Heart right ventricle (tissue), 16 donors: ENCODE data around the gene EDAR. TPM values are rescaled to one million over a fixed set of nuclear protein-coding genes. Genes with fewer than 3 reads are reported as not detected.

ENCODE experiments used
- ATAC-seq, 8 donors: fragments of 200-7000 bp; cut with Tn5 transposase; one replicate each; pipeline ENCODE4 v1.9.1; 2020; ENCODE audit warnings: mild to moderate bottlenecking in 8 of 8, moderate library complexity in 8 of 8, moderate number of reproducible peaks in 1 of 8
- DNase-seq, 2 donors: peaks; one replicate each; pipeline ENCODE4 v3.0.0-alpha.2; 2020
- H3K27ac ChIP-seq, 10 donors: fragments of 200-600 bp; sonication (generic) in 2 of 10; one replicate each; pipeline versions ENCODE4 v1.5.0 to v1.8.0; 2020 to 2022; ENCODE audit warnings: mild to moderate bottlenecking in 3 of 10
- H3K27me3 ChIP-seq, 7 donors: fragments of 200-600 bp; one replicate each; pipeline ENCODE4 v1.8.0; 2021 to 2022; ENCODE audit warnings: mild to moderate bottlenecking in 2 of 7
- H3K36me3 ChIP-seq, 9 donors: fragments of 200-600 bp; sonication (generic) in 1 of 9; one replicate each; pipeline versions ENCODE4 v1.5.0 to v1.8.0; 2020 to 2022; ENCODE audit warnings: mild to moderate bottlenecking in 2 of 9
- H3K4me1 ChIP-seq, 9 donors: fragments of 200-600 bp; sonication (generic) in 1 of 9; one replicate each; pipeline versions ENCODE4 v1.5.0 to v1.8.0; 2020 to 2022; ENCODE audit warnings: mild to moderate bottlenecking in 4 of 9
- H3K4me3 ChIP-seq, 10 donors: fragments of 200-600 bp; sonication (generic) in 2 of 10; one replicate each; pipeline versions ENCODE4 v1.5.0 to v1.8.0; 2020 to 2022; ENCODE audit warnings: mild to moderate bottlenecking in 7 of 10, moderate library complexity in 2 of 10
- H3K9me3 ChIP-seq, 11 donors: fragments of 200-600 bp in 10 of 11; sonication (generic) in 2 of 11; one replicate each; pipeline versions ENCODE4 v1.5.0 to v1.8.0; 2013 to 2022; ENCODE audit warnings: mild to moderate bottlenecking in 2 of 11, control low read depth in 1 of 11, moderate library complexity in 1 of 11
- WGBS, 2 donors: extraction: QIAGEN DNeasy Blood & Tissue Kit; methylation state at CpG; one replicate each; pipeline ENCODE4 v1.1.7; 2013; ENCODE audit warnings: inconsistent platforms in 1 of 2; 5-methylcytosine and 5-hydroxymethylcytosine counted together
- intact Hi-C, 10 donors: fragments of 100-400 bp; cut with DNase I; formaldehyde crosslinking; loops; one replicate each; pipeline versions ENCODE4 v1.11.1 to v1.14.2; 2022
- polyA plus RNA-seq, 2 donors: library from polyadenylated mRNA; stranded (reverse); fragments of 200-250 nt; gene quantifications; one replicate each; pipeline ENCODE4 v1.2.3, GENCODE V29; 2013
- total RNA-seq, 10 donors: library from RNA; stranded (reverse); fragmentation: NEBNext Ultra II Directional in 3 of 10; extraction: Animal tissue kit (Norgen Biotek cat#: 25700) in 3 of 10; gene quantifications; one replicate each; pipeline versions ENCODE4 v1.2.1 to v1.2.4, GENCODE V29; 2021 to 2023
- TF ChIP-seq, protein P1 (sequence below), 9 donors: fragments of 200-600 bp; sonication (generic) in 2 of 9; IDR thresholded peaks; one replicate each; pipeline versions ENCODE4 v1.5.0 to v1.8.0; 2021 to 2022; ENCODE audit warnings: antibody characterized with exemption in 9 of 9, mild to moderate bottlenecking in 5 of 9, moderate library complexity in 1 of 9
- donor health status: Arrhythmogenic right ventricular cardiomyopathy.
- donor health status: ischemic (EF 13 %, LVEDD 7.1; RV severe dilation, severe dysfunction).
- donor health status: healthy with polysubstance abuse.
- donor health status: DM: no; HTN: yes; CAD: no.
- donor health status: DM: no; HTN: no; CAD: no.
- donor health status: ischemic (EF 25% LVEDD 6.9; RV normal size, moderate dysfunction).
- donor health status: ischemic (EF 25% LVEDD 5.7; RV mildly dilated, moderate dysfunction).
- donor health status: healthy.
- donor health status: DM: yes; HTN: yes; CAD: no.
- donor health status: Ischemic cardiomyopathy.
- donor health status: ischemic (EF 35%, LVEDD 5.7; RV mildly dilated, moderate dysfunction).
- donor health status: nonischemic (EF 11% LVEDD 7.7; RV severe dilation, severe dysfunction).
- donor health status: DM: yes; HTN: yes; CAD: no.
- donor health status: PGD.
- donor health status: ischemic (EF 29% LVEDD 5.4; RV normal size, mild dysfunction).
- donor health status: nonischemic (EF 23%, LVEDD 6.1; RV moderate dilation, normal function).

Gene EDAR
- total and polyA plus RNA-seq, 12 donors: 0.07 to 0.34 TPM; not detected in 10

DNA sequence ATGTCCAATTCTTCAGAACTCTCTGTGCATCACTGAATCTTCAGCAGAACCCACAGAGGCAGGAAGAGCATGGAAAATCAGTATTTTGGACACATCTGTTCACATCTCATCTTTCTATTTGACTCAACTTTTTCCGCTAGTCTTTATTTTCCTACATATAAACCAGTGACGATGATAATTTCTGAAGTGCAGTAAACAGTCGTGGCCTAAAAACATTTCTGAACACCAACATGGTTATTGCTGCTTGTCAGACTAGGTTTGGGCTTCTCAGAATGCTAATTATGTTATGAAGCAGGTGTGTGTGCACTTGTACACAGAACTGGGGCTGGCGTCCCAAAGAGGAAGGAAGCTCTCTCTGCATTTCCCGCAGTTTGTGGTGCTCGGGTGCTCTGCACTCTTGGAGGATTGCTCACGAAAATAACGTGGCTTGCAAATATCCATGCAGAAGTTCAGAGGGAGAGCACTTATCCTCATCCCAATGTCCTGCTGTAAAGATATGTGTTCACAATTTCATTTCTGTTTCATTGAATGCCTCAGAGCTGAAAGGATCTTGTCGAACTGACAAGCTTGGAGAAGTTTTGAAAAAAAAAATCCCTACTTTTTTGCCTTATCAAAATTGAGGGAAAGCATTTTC is 50.8 kb downstream of the EDAR start:
- H3K27me3 ChIP-seq: peaks cover 0 to 5% (median 0%) of the 10 kb centered on the region in 7 donors
- ATAC-seq (no peak), DNase-seq (no peak)
- H3K4me1 ChIP-seq: peaks cover 0 to 26% (median 6%) of the 10 kb centered on the region in 9 donors
- TF ChIP-seq, protein P1, sequence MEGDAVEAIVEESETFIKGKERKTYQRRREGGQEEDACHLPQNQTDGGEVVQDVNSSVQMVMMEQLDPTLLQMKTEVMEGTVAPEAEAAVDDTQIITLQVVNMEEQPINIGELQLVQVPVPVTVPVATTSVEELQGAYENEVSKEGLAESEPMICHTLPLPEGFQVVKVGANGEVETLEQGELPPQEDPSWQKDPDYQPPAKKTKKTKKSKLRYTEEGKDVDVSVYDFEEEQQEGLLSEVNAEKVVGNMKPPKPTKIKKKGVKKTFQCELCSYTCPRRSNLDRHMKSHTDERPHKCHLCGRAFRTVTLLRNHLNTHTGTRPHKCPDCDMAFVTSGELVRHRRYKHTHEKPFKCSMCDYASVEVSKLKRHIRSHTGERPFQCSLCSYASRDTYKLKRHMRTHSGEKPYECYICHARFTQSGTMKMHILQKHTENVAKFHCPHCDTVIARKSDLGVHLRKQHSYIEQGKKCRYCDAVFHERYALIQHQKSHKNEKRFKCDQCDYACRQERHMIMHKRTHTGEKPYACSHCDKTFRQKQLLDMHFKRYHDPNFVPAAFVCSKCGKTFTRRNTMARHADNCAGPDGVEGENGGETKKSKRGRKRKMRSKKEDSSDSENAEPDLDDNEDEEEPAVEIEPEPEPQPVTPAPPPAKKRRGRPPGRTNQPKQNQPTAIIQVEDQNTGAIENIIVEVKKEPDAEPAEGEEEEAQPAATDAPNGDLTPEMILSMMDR (IDR thresholded peaks at IDR 0.05): no peak
- H3K9me3 ChIP-seq: no peaks in the 10 kb centered on the region
- H3K27ac ChIP-seq: no peak overlapping the region
- H3K4me3 ChIP-seq: no peak overlapping the region
- H3K36me3 ChIP-seq: no peaks in the 10 kb centered on the region
- WGBS, 2 donors: 62 to 76% methylated on average over 9 of the region's 9 CpGs
- intact Hi-C loops: loop anchor here in 1 of 10 donors (10.0 kb wide), 1 partner anchor 567 kb away; no protein-coding TSS in a partner anchor

DNA sequence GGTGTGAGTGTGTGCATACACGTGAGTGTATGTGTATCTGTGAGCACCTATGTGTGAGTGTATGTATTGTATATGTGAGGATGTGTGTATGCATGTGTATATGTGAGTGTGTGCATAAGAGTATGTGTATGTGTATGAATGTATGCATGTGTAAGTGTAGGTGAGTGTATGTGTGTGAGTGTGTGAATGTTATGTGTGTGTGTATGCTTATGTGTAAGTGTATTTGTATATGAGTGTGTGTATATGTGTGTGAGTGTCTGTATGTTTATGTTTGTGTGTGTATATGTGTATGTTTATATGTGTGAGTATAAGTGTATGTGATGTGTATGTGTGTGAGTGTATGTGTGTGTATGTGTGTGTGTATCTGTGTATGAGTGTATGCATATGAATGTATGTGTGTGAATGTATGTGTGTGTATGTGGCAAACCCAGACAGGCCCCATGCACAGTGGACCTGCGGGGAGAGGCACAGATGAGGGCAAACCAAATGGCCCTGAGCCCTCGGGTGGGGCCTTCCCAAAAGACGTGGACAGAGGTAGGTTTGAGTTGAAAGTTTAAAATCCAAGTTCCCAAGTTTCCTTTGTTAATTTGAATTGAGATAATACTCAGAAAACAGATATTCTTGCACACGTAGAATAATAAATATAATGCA is 51.5 kb downstream of the EDAR start:
- Histone ChIP-seq H3K27me3 (peaks cover 0 to 5% (median 0%) of the 10 kb centered on the region in 7 donors), H3K36me3 (no peaks in the 10 kb centered on the region), H3K9me3 (no peaks in the 10 kb centered on the region), H3K27ac (peak overlapping the region in 1 of 10 donors; percentile 75), H3K4me1 (peaks cover 0 to 33% (median 13%) of the 10 kb centered on the region in 9 donors), H3K4me3 (no peak overlapping the region)
- WGBS, 2 donors: 81 to 85% methylated on average over 5 of the region's 5 CpGs
- no peak for ATAC-seq
- no peak for DNase-seq
- TF ChIP-seq, protein P1 (IDR thresholded peaks at IDR 0.05): no peak
- intact Hi-C loops: loop anchor here in 1 of 10 donors (10.0 kb wide), 1 partner anchor 567 kb away; no protein-coding TSS in a partner anchor

DNA sequence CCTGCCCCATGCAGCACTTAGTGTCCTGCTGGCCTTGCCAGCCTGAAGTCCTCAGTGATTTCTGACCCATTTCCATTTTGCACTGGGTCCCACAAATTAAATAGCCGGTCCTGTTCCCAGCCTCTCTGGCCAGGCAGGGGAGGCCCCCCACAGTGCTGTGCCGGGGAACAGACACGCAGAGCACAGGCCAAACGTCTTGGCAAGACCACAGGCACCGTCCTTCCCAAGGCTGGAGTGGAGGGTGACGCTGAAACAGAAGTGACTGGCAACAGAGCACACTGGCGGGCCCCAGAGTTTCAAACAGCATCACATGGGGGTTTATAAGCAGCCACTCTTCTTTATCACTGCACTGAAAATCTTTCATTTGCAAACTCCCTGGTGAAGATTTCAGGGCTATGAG is 52.2 kb downstream of the EDAR start:
- Histone ChIP-seq H3K4me3 (no peak overlapping the region), H3K9me3 (no peaks in the 10 kb centered on the region), H3K27me3 (peaks cover 0 to 5% (median 0%) of the 10 kb centered on the region in 7 donors), H3K4me1 (peaks cover 0 to 34% (median 14%) of the 10 kb centered on the region in 9 donors), H3K27ac (peak overlapping the region in 1 of 10 donors; percentile 75), H3K36me3 (no peaks in the 10 kb centered on the region)
- DNase-seq (peak; percentile 29 to 56), ATAC-seq (peak in 7 of 8 donors; percentile 56 to 93 (median 80))
- intact Hi-C loops: loop anchor here in 1 of 10 donors (10.0 kb wide), 1 partner anchor 568 kb away; no protein-coding TSS in a partner anchor
- TF ChIP-seq, protein P1 (IDR thresholded peaks at IDR 0.05): no peak
- WGBS, 2 donors: 29 to 52% methylated on average over 7 of the region's 7 CpGs

DNA sequence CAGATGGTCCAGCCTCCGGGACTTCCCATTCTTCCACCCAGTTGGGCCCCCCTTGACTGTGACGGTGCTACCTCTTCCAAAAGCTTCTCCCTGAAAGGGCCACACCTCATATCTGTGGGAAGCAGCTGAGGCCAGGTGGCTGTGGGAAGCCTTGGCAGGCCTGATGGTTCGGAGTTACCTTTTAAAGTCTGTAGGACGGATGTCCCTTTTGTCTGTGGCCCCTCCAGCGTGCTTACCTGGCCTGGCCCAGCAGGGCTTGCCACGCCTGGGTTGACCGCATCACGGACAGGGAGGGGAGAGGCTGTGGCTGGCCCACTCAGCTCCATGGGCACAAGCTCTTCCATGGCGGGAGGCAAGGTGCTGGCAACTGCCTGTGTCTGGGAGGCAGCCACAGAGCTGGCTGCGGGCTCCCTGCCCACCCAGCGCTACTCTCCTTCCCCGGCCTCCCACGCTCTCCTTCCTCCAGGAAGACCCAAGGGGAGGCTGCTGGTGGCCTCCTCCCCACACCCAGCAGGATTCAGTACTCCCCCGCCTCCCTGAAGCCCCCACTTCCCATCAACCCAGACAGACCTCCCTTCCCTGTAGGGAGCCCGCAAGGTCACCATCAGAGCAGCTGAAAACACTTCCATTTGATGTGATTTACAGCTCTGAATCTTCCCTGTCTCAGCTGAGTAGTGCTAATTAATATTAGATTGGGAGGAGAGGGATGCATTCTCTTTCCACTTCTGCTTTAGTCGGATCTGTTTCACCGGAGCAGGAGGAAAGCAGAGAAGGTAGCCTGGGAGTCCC is 52.8 kb downstream of the EDAR start:
- Histone ChIP-seq H3K36me3 (no peaks in the 10 kb centered on the region), H3K27ac (peak overlapping the region in 1 of 10 donors; percentile 75), H3K27me3 (peaks cover 0 to 8% (median 0%) of the 10 kb centered on the region in 7 donors), H3K9me3 (no peaks in the 10 kb centered on the region), H3K4me3 (no peak overlapping the region), H3K4me1 (peaks cover 0 to 34% (median 14%) of the 10 kb centered on the region in 9 donors)
- DNase-seq (no peak), ATAC-seq (peak in 1 of 8 donors; percentile 13)
- intact Hi-C loops: loop anchor here in 1 of 10 donors (10.0 kb wide), 1 partner anchor 569 kb away; no protein-coding TSS in a partner anchor
- whole genome bisulfite sequencing, 2 donors: 73 to 75% methylated on average over 16 to 17 of the region's 17 CpGs
- TF ChIP-seq, protein P1 (IDR thresholded peaks at IDR 0.05): no peak
